ENCODE measurements around the gene THAP6.
"Not testable (repeated sequence)": the region's sequence is repeated elsewhere in the genome, so short reads cannot be mapped to it uniquely, and the experiment has no call there.

Gene THAP6

DNA sequence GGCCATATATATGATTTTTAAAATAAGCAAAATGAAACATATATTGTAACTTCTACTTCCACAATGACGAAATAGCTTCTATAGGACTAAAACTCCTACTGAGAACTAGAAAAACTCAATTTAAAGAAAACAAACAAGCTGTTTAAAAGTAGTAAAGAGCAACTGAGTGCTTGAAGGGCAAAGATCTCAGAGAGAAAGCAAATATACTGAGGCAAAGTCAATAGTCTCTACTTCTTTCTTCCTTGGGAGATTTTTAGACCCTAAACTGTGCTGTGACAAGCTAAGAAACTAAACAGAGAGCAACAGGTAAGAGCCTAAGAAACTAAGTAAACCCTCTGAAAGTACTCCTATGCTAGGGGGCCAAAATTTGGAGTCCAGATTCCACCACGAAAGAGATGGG lies 8.6 kb upstream of the THAP6 start:
- DNase-seq (ENCODE audit: low spot score in 2 of 2) (no peak), ATAC-seq (replicated peaks; ENCODE audit: extremely low read depth, poor library complexity, severe bottlenecking) (no peak)
- H3K27me3 Mint-ChIP-seq = no peaks in the 10 kb centered on the region
- no peak overlapping the region for H3K27ac Mint-ChIP-seq (ENCODE audit: low read depth)
- peaks cover 51% of the 10 kb centered on the region for H3K36me3 Mint-ChIP-seq (ENCODE audit: insufficient read depth)
- H3K4me3 Mint-ChIP-seq = no peak overlapping the region
- peaks cover 35% of the 10 kb centered on the region for H3K4me1 Mint-ChIP-seq
- H3K9me3 Mint-ChIP-seq = no peaks in the 10 kb centered on the region

DNA sequence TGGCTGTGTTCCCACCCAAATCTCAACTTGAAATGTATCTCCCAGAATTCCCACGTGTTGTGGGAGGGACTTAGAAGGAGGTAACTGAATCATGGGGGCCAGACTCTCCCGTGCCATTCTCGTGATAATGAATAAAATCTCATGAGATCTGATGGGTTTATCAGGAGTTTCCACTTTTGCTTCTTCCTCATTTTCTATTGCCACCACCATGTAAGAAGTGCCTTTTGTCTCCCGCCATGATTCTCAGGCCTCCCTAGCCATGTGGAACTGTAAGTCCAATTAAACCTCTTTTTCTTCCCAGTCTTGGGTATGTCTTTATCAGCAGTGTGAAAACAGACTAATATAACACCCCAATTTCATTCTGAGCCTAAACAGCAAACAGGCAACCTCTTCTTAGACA lies 4.7 kb upstream of the THAP6 start:
- not testable (repeated sequence) for H3K4me3 Mint-ChIP-seq; H3K9me3 Mint-ChIP-seq; ATAC-seq (replicated peaks; ENCODE audit: extremely low read depth, poor library complexity, severe bottlenecking); DNase-seq (ENCODE audit: low spot score in 2 of 2); H3K27me3 Mint-ChIP-seq
- Mint-ChIP-seq H3K27ac (ENCODE audit: low read depth) (peak overlapping the region; percentile 26), H3K4me1 (peaks cover 40% of the 10 kb centered on the region), H3K36me3 (ENCODE audit: insufficient read depth) (peaks cover 40% of the 10 kb centered on the region)

DNA sequence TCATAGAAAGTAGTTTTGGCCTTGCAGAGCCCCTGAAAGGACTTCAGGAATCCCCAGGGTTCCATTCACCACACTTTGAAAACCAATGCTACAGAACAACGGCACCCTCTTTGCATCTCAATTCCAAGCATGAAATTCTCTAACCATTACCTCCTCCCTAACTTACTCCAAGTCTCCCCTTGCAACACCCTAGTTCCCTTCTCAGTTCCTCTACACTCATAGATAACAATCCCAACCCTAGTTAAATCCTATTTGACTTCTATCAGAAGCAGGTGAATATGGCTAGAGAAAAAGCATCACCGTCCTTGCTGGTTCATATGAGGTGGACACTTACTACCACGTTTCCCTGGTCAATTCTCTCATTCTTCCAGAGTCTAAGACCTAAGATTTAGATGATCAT lies 2.4 kb upstream of the THAP6 start:
- DNase-seq (ENCODE audit: low spot score in 2 of 2) = no peak
- ATAC-seq (replicated peaks; ENCODE audit: extremely low read depth, poor library complexity, severe bottlenecking) = no peak
- no peak overlapping the region for H3K4me3 Mint-ChIP-seq
- peaks cover 28% of the 10 kb centered on the region for H3K36me3 Mint-ChIP-seq (ENCODE audit: insufficient read depth)
- no peaks in the 10 kb centered on the region for H3K9me3 Mint-ChIP-seq
- H3K4me1 Mint-ChIP-seq = peaks cover 39% of the 10 kb centered on the region
- no peaks in the 10 kb centered on the region for H3K27me3 Mint-ChIP-seq
- H3K27ac Mint-ChIP-seq (ENCODE audit: low read depth) = no peak overlapping the region

DNA sequence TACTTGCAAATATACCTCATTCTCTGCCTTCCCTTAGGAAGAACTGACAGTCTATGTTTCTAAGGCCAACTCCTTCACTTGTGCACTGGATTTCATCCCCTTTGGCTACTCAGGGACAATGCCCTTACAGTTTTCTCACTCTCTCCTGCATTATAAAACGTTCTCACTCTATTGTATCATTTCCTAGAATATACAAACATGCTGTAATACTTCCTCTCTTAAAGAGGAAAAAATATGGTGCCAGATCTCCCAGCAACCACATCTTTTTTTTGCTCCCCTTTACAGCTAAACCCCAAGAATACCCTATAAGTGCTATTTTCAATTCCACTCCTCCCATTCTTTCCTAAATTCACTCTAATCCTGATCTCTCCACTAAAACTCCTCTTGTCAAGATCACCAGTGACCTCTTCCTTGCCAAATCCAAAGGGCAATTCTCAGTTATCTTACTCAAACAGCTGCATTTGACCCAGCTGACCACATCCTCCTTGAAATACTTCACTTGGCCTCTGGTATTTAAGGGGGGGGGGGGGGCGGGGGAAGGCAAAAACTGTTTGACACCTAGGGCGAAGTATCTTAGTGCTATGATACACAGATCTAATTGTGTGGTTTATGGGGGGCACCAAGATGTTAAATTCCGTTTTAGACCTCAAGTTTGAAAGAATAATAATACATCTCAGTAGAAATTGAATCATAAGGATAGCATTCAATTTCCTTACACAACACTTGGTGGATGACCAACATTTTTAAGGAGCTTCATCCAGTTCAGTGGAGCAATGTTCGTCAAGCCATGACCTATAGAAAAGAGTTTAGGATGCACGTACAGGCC lies 1.7 kb upstream of the THAP6 start:
- Mint-ChIP-seq H3K27me3 (no peaks in the 10 kb centered on the region), H3K4me3 (no peak overlapping the region), H3K9me3 (no peaks in the 10 kb centered on the region), H3K27ac (ENCODE audit: low read depth) (no peak overlapping the region), H3K4me1 (peaks cover 31% of the 10 kb centered on the region), H3K36me3 (ENCODE audit: insufficient read depth) (peaks cover 25% of the 10 kb centered on the region)
- DNase-seq (ENCODE audit: low spot score in 2 of 2) (no peak), ATAC-seq (replicated peaks; ENCODE audit: extremely low read depth, poor library complexity, severe bottlenecking) (no peak)

DNA sequence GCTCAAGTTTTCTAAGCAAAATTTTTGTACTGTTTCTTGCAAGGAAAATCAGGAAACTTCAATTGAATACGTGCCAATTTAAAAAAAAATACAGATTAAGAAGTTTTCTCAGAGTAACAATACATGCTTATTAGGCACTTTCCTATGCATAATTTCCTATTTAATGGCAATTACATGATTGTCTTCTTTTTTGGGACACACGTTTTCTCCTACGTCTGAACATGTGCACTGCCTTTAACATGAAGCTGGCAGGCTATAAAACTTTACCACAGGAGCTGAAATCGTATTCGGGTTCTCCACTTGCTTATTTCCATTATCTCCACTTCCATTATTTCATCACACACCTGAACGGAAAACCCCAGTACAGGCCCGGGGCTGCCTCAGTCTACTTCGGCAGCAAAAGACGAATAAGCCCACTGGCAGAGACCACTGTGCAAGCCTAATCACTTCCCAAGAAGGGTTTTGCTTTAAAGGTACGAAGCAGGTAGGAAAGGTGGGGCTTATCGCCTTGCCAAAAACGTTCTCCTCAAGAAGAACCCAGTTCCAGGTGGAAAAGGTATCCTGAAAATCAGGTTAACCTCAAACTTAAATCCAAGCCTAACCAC lies 645 bp upstream of the THAP6 start:
- H3K36me3 Mint-ChIP-seq (ENCODE audit: insufficient read depth) = peaks cover 27% of the 10 kb centered on the region
- no peaks in the 10 kb centered on the region for H3K9me3 Mint-ChIP-seq
- ATAC-seq (replicated peaks; ENCODE audit: extremely low read depth, poor library complexity, severe bottlenecking) (no peak), DNase-seq (ENCODE audit: low spot score in 2 of 2) (no peak)
- no peak overlapping the region for H3K27ac Mint-ChIP-seq (ENCODE audit: low read depth)
- H3K27me3 Mint-ChIP-seq = no peaks in the 10 kb centered on the region
- H3K4me3 Mint-ChIP-seq = no peak overlapping the region
- peaks cover 31% of the 10 kb centered on the region for H3K4me1 Mint-ChIP-seq

DNA sequence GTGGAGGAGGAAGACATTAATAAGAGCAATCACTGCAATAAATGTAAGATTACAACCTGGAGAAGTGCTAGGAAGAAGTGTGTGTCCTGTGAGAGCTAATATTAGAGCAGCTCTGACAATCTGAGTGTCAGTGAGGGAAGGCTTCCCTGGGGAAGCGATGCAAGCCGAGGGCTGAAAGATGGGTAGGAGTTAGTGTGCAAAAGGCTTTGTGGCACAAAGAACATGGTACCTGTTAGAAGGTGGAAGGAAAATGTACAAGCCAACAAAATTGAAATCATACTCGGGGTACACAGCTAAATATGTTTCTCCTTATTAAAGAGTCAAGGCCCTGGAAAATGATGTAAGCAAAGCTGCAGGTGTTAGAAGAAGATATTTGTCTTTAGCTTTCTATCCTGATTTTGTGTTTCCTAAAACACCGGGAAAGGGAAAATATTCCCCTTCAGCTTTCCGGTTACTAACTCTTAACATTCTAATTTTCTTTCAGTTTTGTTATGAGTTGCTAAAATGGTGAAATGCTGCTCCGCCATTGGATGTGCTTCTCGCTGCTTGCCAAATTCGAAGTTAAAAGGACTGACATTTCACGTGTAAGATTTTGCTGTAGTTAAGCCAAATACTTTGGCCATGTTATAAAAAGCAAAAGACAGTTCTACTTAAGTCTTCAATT lies 808 bp downstream of the THAP6 start:
- Mint-ChIP-seq H3K4me1 (peaks cover 27% of the 10 kb centered on the region), H3K9me3 (no peaks in the 10 kb centered on the region), H3K4me3 (no peak overlapping the region), H3K27ac (ENCODE audit: low read depth) (no peak overlapping the region), H3K36me3 (ENCODE audit: insufficient read depth) (peaks cover 33% of the 10 kb centered on the region), H3K27me3 (no peaks in the 10 kb centered on the region)
- no peak for ATAC-seq (replicated peaks; ENCODE audit: extremely low read depth, poor library complexity, severe bottlenecking)
- no peak for DNase-seq (ENCODE audit: low spot score in 2 of 2)

DNA sequence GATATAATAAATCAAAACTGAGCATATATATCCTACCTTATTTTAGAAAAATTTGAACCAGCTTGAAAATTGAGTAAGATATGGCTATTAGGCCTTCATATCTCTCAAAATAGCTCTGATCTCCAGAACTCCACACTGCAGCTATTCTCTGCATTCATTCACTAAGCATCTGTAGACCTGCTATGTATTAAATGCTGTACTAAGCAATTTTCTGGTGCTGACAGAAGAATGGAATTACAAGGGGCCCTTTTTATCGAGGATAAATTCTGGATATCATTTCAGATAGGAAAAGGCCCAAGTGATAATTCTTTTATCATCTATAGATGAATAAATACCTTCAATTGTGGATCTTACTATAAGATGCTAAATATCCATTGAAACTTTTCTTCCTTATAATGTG lies 1.9 kb downstream of the THAP6 start:
- no peak overlapping the region for H3K27ac Mint-ChIP-seq (ENCODE audit: low read depth)
- no peak for DNase-seq (ENCODE audit: low spot score in 2 of 2)
- no peaks in the 10 kb centered on the region for H3K9me3 Mint-ChIP-seq
- no peaks in the 10 kb centered on the region for H3K27me3 Mint-ChIP-seq
- H3K36me3 Mint-ChIP-seq (ENCODE audit: insufficient read depth) = peaks cover 35% of the 10 kb centered on the region
- H3K4me3 Mint-ChIP-seq = no peak overlapping the region
- H3K4me1 Mint-ChIP-seq = peaks cover 28% of the 10 kb centered on the region
- no peak for ATAC-seq (replicated peaks; ENCODE audit: extremely low read depth, poor library complexity, severe bottlenecking)

DNA sequence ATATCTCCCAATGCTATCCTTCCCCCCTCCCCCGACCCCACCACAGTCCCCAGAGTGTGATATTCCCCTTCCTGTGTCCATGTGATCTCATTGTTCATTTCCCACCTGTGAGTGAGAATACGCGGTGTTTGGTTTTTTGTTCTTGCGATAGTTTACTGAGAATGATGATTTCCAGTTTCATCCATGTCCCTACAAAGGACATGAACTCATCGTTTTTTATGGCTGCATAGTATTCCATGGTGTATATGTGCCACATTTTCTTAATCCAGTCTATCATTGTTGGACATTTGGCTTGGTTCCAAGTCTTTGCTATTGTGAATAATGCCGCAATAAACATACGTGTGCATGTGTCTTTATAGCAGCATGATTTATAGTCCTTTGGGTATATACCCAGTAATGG lies 5.2 kb downstream of the THAP6 start:
- Mint-ChIP-seq H3K36me3 (ENCODE audit: insufficient read depth) (peaks cover 46% of the 10 kb centered on the region), H3K4me1 (peaks cover 41% of the 10 kb centered on the region)
- H3K27me3 Mint-ChIP-seq; H3K9me3 Mint-ChIP-seq; ATAC-seq (replicated peaks; ENCODE audit: extremely low read depth, poor library complexity, severe bottlenecking); H3K4me3 Mint-ChIP-seq; H3K27ac Mint-ChIP-seq (ENCODE audit: low read depth); DNase-seq (ENCODE audit: low spot score in 2 of 2): not testable (repeated sequence)

DNA sequence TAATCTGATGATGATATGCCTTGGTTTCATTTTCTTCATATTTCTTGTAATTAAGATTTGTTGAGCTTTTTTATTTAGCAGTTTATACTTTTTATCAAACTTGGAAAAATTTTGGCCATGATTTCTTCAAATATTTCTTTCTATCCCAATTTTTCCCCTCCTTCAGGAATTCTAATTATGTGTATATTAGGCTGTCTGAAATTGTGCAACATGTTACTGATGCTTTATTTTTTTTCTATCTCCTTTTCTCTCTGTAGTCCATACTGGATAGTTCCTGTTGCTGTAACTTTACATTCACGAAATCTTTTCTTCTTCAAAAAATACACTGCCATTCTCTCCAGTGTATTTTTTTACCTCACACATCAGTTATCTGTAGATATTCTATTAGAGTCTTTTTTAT lies 10.8 kb downstream of the THAP6 start:
- ATAC-seq (replicated peaks; ENCODE audit: extremely low read depth, poor library complexity, severe bottlenecking) = no peak
- no peaks in the 10 kb centered on the region for H3K27me3 Mint-ChIP-seq
- no peak overlapping the region for H3K4me3 Mint-ChIP-seq
- no peak overlapping the region for H3K27ac Mint-ChIP-seq (ENCODE audit: low read depth)
- no peaks in the 10 kb centered on the region for H3K9me3 Mint-ChIP-seq
- H3K4me1 Mint-ChIP-seq = peaks cover 37% of the 10 kb centered on the region
- H3K36me3 Mint-ChIP-seq (ENCODE audit: insufficient read depth) = peaks cover 55% of the 10 kb centered on the region
- DNase-seq (ENCODE audit: low spot score in 2 of 2) = no peak

DNA sequence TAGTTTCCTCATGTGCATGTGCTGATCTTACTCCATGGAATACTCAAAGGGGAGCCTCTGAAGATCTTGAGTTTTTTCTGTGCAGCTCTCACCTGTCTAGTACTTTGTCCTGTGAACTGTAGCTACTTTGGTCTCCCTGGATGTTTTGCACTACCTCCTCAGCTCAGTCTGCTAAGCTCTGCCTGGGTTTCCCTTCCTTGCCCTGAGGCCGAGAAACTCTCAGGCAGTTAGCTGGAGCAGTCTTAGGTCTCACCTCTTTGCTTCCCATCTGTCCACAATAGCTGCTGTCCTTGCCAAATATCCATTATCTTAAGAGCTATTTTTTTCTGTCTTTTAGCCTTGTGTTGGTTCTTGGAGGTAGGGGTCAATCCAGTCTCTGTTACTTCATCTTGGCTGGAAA lies 11.6 kb downstream of the THAP6 start:
- ATAC-seq (replicated peaks; ENCODE audit: extremely low read depth, poor library complexity, severe bottlenecking) = no peak
- Mint-ChIP-seq H3K9me3 (no peaks in the 10 kb centered on the region), H3K27ac (ENCODE audit: low read depth) (no peak overlapping the region), H3K27me3 (no peaks in the 10 kb centered on the region), H3K4me1 (peaks cover 29% of the 10 kb centered on the region), H3K36me3 (ENCODE audit: insufficient read depth) (peaks cover 53% of the 10 kb centered on the region), H3K4me3 (no peak overlapping the region)
- DNase-seq (ENCODE audit: low spot score in 2 of 2) = no peak

DNA sequence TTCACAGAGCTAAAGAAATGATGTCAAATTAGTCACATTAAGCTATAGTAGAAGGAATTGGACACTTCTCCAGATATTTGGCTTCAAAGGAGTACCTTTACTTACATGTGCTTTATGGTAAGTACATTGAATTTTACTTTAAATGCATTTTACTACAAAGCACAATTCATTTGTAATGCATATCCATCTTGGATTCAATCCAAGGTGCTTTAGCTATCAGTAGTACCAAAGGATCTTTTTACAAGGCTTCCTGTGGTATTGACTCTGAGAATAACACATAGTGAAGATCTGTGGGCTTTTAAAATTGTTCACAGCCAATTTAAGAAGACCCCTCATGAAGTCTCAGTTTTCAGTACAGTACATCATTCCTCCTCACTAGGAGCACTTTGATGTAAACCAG lies 13.2 kb downstream of the THAP6 start:
- Mint-ChIP-seq H3K4me3 (no peak overlapping the region), H3K9me3 (peaks cover 6% of the 10 kb centered on the region), H3K27ac (ENCODE audit: low read depth) (no peak overlapping the region), H3K27me3 (no peaks in the 10 kb centered on the region), H3K36me3 (ENCODE audit: insufficient read depth) (peaks cover 62% of the 10 kb centered on the region), H3K4me1 (peaks cover 24% of the 10 kb centered on the region)
- DNase-seq (ENCODE audit: low spot score in 2 of 2) (no peak), ATAC-seq (replicated peaks; ENCODE audit: extremely low read depth, poor library complexity, severe bottlenecking) (no peak)

DNA sequence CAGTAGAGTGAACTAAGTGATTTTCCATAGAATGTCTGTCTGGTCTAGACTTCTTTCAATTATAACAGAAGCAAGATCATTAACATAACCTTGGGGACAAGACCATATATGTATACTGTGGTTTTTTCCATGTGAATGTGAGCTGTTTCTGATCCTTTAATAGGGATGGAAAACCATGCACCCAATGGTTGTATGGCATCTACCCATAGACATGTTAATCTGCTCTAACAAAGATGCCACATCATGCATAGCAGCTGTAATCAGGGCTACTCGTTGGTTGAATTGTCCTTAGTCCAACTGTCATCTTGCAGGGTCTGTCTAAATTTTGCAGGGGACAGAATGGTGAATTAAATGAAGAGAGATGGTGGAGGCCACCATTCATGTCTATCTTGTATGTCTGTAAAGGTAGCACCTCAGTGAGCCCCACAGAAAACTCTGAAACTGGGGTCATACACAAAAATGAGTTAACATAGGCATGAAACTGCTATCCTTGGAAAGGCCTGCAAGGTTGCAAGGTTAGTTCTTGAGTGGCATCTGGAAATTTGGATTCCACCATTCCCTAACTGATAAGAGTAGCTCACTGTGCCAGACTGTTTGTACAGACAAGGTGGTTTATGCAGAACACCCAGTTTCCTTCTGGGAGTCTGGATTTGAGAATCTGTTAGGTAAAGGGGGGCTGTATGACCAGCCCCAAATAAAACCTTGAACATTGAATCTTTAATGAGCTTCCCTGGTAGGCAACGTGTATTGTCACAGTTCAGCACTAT lies 16.5 kb downstream of the THAP6 start:
- no peaks in the 10 kb centered on the region for H3K27me3 Mint-ChIP-seq
- no peak for ATAC-seq (replicated peaks; ENCODE audit: extremely low read depth, poor library complexity, severe bottlenecking)
- H3K4me1 Mint-ChIP-seq = peaks cover 6% of the 10 kb centered on the region
- DNase-seq (ENCODE audit: low spot score in 2 of 2) = no peak
- peaks cover 11% of the 10 kb centered on the region for H3K9me3 Mint-ChIP-seq
- H3K27ac Mint-ChIP-seq (ENCODE audit: low read depth) = no peak overlapping the region
- H3K36me3 Mint-ChIP-seq (ENCODE audit: insufficient read depth) = peaks cover 41% of the 10 kb centered on the region
- no peak overlapping the region for H3K4me3 Mint-ChIP-seq
